GM18502 (cell line): ENCODE data around the gene BMPR1B.
"Not testable (repeated sequence)": the region's sequence is repeated elsewhere in the genome, so short reads cannot be mapped to it uniquely, and the experiment has no call there.

Source experiments
- ATAC-seq: cut with Tn5 transposase; IDR thresholded peaks from one replicate; pipeline ENCODE4 v1.9.1; 2021; ENCODE audit warnings: mild to moderate bottlenecking; ENCODE audit not compliant: unreplicated experiment, poor library complexity

Gene BMPR1B

GRCh38 chr4:95107635-95108034 lies 349.9 kb downstream of the BMPR1B start:
- no peak for ATAC-seq

GRCh38 chr4:95108883-95109421 lies 351.2 kb downstream of the BMPR1B start:
- no peak for ATAC-seq

- ATAC-seq, result no peak
Observed at GRCh38 chr4:95114521-95114920, 356.8 kb downstream of the BMPR1B start.

GRCh38 chr4:95118497-95118896 lies 360.7 kb downstream of the BMPR1B start:
- ATAC-seq, result no peak

GRCh38 chr4:95120456-95120855 lies 362.7 kb downstream of the BMPR1B start:
- ATAC-seq, result no peak

- ATAC-seq, result no peak
Observed at GRCh38 chr4:95122001-95122400, 364.2 kb downstream of the BMPR1B start.

GRCh38 chr4:95124906-95125504 lies 367.2 kb downstream of the BMPR1B start:
- ATAC-seq, result no peak

- ATAC-seq, result no peak
Observed at GRCh38 chr4:95129031-95129430, 371.3 kb downstream of the BMPR1B start.

GRCh38 chr4:95129821-95130311 lies 372.1 kb downstream of the BMPR1B start:
- ATAC-seq, result no peak

- not testable (repeated sequence) for ATAC-seq
Observed at GRCh38 chr4:95134016-95134415, 376.3 kb downstream of the BMPR1B start.

GRCh38 chr4:95139424-95139823 lies 381.7 kb downstream of the BMPR1B start:
- ATAC-seq, result not testable (repeated sequence)

GRCh38 chr4:95141361-95141760 lies 383.6 kb downstream of the BMPR1B start:
- ATAC-seq, result no peak

- ATAC-seq, result no peak
Observed at GRCh38 chr4:95142932-95143331, 385.2 kb downstream of the BMPR1B start.

GRCh38 chr4:95151255-95151654 lies 393.5 kb downstream of the BMPR1B start:
- no peak for ATAC-seq

- no peak for ATAC-seq
Observed at GRCh38 chr4:95153182-95153581, 395.4 kb downstream of the BMPR1B start.

- ATAC-seq, result peak; percentile 77
Observed at GRCh38 chr4:95155759-95156451, 398.1 kb downstream of the BMPR1B start.

- no peak for ATAC-seq
Observed at GRCh38 chr4:95156452-95156765, 398.7 kb downstream of the BMPR1B start.

GRCh38 chr4:95157596-95157995 lies 399.8 kb downstream of the BMPR1B start:
- no peak for ATAC-seq

- no peak for ATAC-seq
Observed at GRCh38 chr4:95158045-95158444, 400.3 kb downstream of the BMPR1B start.

GRCh38 chr4:95158626-95159025 lies 400.9 kb downstream of the BMPR1B start:
- no peak for ATAC-seq

GRCh38 chr4:95159384-95159783 lies 401.6 kb downstream of the BMPR1B start:
- ATAC-seq, result no peak
